Stimulated activated memory B cell treated with anti-CD40 and anti-IgM and Interleukin-4, amounts not matched to agents 10 μg/mL and 1 μg/mL and 100 μg/mL, for 72 hours (primary cell): ENCODE data around the gene POLR2E.
A peak's percentile ranks its signal among the peaks of the same experiment; 100 is the strongest.

Experiments used
- ATAC-seq: fragments of 150-1000 bp; cut with Tn5 transposase; 2 replicates; pipeline ENCODE4 v1.10.0; 2021
- H3K27ac Mint-ChIP-seq: one replicate; pipeline ENCODE4 v1.8.0; 2022; ENCODE audit warnings: mild to moderate bottlenecking, mixed read lengths
- H3K27me3 Mint-ChIP-seq: one replicate; pipeline ENCODE4 v1.8.0; 2022; ENCODE audit warnings: mixed read lengths
- H3K36me3 Mint-ChIP-seq: one replicate; pipeline ENCODE4 v1.8.0; 2022; ENCODE audit warnings: mixed read lengths
- H3K4me1 Mint-ChIP-seq: one replicate; pipeline ENCODE4 v1.8.0; 2022; ENCODE audit warnings: mixed read lengths
- H3K4me3 Mint-ChIP-seq: one replicate; pipeline ENCODE4 v1.8.0; 2022; ENCODE audit warnings: mild to moderate bottlenecking, moderate library complexity, mixed read lengths
- H3K9me3 Mint-ChIP-seq: one replicate; pipeline ENCODE4 v1.8.0; 2022; ENCODE audit warnings: mixed read lengths

POLR2E gene

GRCh38 chr19:1098177-1099051 is 3.2 kb upstream of the POLR2E start:
- H3K36me3 Mint-ChIP-seq = peaks cover 6% of the 10 kb centered on the region
- peaks cover 2% of the 10 kb centered on the region for H3K9me3 Mint-ChIP-seq
- H3K4me3 Mint-ChIP-seq = peak overlapping the region; percentile 16
- H3K4me1 Mint-ChIP-seq = peaks cover 82% of the 10 kb centered on the region
- ATAC-seq = no peak
- H3K27ac Mint-ChIP-seq = peak overlapping the region; percentile 63
- no peaks in the 10 kb centered on the region for H3K27me3 Mint-ChIP-seq

DNA sequence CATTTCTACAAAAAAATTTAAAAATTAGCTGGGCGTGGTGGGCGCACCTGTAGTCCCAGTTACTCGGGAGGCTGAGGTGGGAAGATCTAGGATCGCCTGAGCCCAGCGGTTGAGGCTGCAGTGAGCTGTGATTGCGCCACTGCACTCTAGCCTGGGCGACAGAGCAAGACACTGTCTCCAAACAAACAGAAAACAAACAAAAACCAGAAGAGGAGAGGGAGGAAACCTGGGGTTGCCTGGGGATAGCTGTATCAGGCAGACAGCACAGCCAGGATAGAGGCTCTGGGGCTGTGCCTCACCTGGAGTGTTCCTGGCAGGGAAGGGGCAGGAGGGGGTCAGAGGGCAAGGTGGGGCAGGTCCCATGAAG is 2.6 kb upstream of the POLR2E start:
- H3K4me3 Mint-ChIP-seq = no peak overlapping the region
- H3K27ac Mint-ChIP-seq = peak overlapping the region; percentile 63
- no peak for ATAC-seq
- peaks cover 2% of the 10 kb centered on the region for H3K9me3 Mint-ChIP-seq
- H3K36me3 Mint-ChIP-seq = peaks cover 12% of the 10 kb centered on the region
- H3K27me3 Mint-ChIP-seq = no peaks in the 10 kb centered on the region
- peaks cover 80% of the 10 kb centered on the region for H3K4me1 Mint-ChIP-seq

DNA sequence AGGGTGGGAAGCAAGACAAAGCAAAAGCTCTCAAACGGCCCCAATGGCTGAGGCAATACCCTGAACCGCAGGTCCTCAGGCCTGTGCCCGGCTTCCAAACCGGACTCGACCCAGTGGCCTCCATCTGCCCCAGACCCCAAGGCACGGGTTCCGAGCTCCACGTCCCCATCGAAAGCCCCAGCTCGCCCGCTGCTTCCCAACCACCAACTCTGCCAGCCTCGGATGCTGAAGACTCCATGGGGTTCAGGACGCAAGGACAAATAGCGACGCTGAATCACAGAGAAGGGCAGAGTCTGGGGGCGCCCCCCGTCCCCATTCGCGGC is 559 bp downstream of the POLR2E start:
- H3K9me3 Mint-ChIP-seq = no peaks in the 10 kb centered on the region
- peak overlapping the region; percentile 91 for H3K4me3 Mint-ChIP-seq
- peaks cover 18% of the 10 kb centered on the region for H3K36me3 Mint-ChIP-seq
- peaks cover 65% of the 10 kb centered on the region for H3K4me1 Mint-ChIP-seq
- peak overlapping the region; percentile 87 for H3K27ac Mint-ChIP-seq
- H3K27me3 Mint-ChIP-seq = no peaks in the 10 kb centered on the region
- no peak for ATAC-seq

GRCh38 chr19:1093811-1094553 is 1.2 kb downstream of the POLR2E start:
- H3K9me3 Mint-ChIP-seq = no peaks in the 10 kb centered on the region
- peak overlapping the region; percentile 91 for H3K4me3 Mint-ChIP-seq
- no peak for ATAC-seq
- H3K27ac Mint-ChIP-seq = peak overlapping the region; percentile 87
- H3K36me3 Mint-ChIP-seq = peaks cover 23% of the 10 kb centered on the region
- H3K4me1 Mint-ChIP-seq = peaks cover 64% of the 10 kb centered on the region
- H3K27me3 Mint-ChIP-seq = no peaks in the 10 kb centered on the region

GRCh38 chr19:1093330-1093729 is 1.8 kb downstream of the POLR2E start:
- H3K27ac Mint-ChIP-seq = no peak overlapping the region
- peaks cover 64% of the 10 kb centered on the region for H3K4me1 Mint-ChIP-seq
- no peaks in the 10 kb centered on the region for H3K9me3 Mint-ChIP-seq
- H3K4me3 Mint-ChIP-seq = peak overlapping the region; percentile 91
- peaks cover 25% of the 10 kb centered on the region for H3K36me3 Mint-ChIP-seq
- no peak for ATAC-seq
- H3K27me3 Mint-ChIP-seq = no peaks in the 10 kb centered on the region

GRCh38 chr19:1091544-1092175 is 3.5 kb downstream of the POLR2E start:
- no peak for ATAC-seq
- peaks cover 33% of the 10 kb centered on the region for H3K36me3 Mint-ChIP-seq
- no peak overlapping the region for H3K27ac Mint-ChIP-seq
- no peaks in the 10 kb centered on the region for H3K27me3 Mint-ChIP-seq
- H3K9me3 Mint-ChIP-seq = no peaks in the 10 kb centered on the region
- peaks cover 67% of the 10 kb centered on the region for H3K4me1 Mint-ChIP-seq
- no peak overlapping the region for H3K4me3 Mint-ChIP-seq

DNA sequence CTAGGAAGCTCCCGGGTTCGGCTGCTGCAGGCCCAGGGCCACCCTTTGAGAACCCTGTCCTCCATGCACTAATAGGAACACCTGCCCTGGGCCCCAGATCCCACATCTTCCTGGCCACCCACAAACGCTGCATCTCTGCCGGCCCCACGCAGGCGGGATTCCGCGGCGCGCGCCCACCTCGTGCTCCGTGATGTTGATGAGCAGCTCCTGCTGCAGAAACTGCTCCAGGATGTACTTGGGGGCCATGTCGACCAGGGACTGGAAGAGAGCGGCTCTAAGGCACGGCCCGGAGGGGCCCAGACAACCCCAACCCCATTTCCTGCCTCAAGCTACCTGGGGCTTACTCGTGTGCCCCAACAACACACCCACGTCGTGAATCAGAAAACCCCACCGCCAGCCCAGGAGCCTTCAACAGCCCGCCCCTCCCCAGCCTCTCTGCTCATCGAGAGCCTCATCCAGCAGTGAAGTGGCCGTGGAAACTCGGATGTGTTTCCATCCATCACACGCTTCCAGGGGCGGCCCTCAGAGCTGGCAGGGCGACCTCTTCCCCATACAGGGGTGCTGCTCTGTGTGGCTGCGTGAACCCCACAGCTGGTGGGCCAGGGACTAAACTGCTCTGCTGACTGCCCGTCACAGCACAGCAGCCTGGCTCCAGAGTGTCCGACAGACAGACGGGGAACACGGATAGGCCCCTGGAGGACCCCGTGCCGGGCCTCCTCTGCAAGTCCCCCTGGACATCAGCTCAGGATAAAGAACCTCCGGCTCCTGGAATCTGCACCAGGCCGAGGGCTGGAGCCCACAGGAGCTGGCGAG is 4.2 kb downstream of the POLR2E start:
- Mint-ChIP-seq H3K27me3 (no peaks in the 10 kb centered on the region), H3K4me3 (no peak overlapping the region), H3K4me1 (peaks cover 65% of the 10 kb centered on the region), H3K27ac (no peak overlapping the region), H3K36me3 (peaks cover 33% of the 10 kb centered on the region), H3K9me3 (no peaks in the 10 kb centered on the region)
- no peak for ATAC-seq

DNA sequence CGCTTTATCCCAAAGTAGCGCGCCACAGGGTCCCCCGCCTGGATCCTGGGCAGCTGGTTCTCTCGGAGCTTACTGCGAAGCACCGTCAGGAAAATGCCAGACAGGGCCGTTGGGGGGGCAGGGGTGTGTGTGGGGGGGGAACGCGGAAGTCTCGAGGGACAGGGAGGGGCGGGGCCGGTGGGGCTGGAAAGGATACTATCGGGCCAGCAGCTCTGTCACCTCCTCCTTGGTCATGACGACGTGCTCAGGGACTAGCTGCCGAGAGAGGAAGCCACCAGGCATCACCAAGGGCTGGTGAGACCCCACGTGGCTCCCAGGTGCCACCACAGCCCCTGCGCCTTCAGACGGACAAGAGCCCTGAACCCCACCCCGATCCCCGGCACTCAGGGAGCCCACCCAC is 5.3 kb downstream of the POLR2E start:
- H3K36me3 Mint-ChIP-seq = peaks cover 42% of the 10 kb centered on the region
- H3K4me1 Mint-ChIP-seq = peaks cover 65% of the 10 kb centered on the region

DNA sequence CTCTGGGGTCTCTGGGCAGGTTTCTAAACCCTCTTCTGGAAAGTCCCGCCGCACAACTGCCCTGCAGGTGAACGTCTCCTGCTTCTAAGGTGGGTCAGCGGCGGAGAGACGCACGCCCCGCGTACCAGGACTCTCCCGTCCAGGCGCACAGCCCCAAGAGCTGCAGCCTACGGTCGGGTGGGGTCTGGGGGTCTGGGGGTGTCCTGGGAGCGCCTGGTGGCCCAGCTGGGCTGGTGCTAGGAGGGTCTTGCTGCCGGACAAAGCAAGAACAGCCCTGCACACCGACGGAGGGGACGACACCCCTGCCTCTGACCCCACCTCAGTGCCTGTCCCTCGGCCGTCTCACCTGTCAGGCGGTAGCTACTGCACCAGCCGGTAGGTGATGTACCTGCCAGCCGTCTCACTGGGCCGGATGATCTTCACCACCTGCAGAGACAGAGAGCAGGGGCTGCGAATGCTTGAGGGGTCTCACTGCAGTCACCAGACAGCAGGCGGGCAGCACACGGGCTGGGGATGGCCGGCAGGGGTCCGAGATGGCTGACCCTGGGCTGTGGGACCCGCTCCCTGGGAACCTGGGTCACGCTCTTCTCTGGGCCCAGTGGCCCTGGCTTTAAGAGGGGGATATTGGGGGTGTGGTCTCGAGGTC is 5.9 kb downstream of the POLR2E start:
- ATAC-seq = no peak
- Mint-ChIP-seq H3K27ac (peak overlapping the region; percentile 77), H3K9me3 (no peaks in the 10 kb centered on the region), H3K27me3 (no peaks in the 10 kb centered on the region), H3K4me1 (peaks cover 65% of the 10 kb centered on the region), H3K36me3 (peaks cover 48% of the 10 kb centered on the region), H3K4me3 (no peak overlapping the region)

More for the DNA sequence above, 5.3 kb downstream of the POLR2E start:
- no peaks in the 10 kb centered on the region for H3K9me3 Mint-ChIP-seq
- ATAC-seq = no peak
- H3K27ac Mint-ChIP-seq = peak overlapping the region; percentile 77
- no peaks in the 10 kb centered on the region for H3K27me3 Mint-ChIP-seq
- no peak overlapping the region for H3K4me3 Mint-ChIP-seq

GRCh38 chr19:1088416-1089010 is 6.7 kb downstream of the POLR2E start:
- Mint-ChIP-seq H3K4me1 (peaks cover 65% of the 10 kb centered on the region), H3K27ac (peak overlapping the region; percentile 77), H3K36me3 (peaks cover 55% of the 10 kb centered on the region), H3K9me3 (no peaks in the 10 kb centered on the region), H3K4me3 (peak overlapping the region; percentile 25), H3K27me3 (no peaks in the 10 kb centered on the region)
- peak; percentile 7 for ATAC-seq

DNA sequence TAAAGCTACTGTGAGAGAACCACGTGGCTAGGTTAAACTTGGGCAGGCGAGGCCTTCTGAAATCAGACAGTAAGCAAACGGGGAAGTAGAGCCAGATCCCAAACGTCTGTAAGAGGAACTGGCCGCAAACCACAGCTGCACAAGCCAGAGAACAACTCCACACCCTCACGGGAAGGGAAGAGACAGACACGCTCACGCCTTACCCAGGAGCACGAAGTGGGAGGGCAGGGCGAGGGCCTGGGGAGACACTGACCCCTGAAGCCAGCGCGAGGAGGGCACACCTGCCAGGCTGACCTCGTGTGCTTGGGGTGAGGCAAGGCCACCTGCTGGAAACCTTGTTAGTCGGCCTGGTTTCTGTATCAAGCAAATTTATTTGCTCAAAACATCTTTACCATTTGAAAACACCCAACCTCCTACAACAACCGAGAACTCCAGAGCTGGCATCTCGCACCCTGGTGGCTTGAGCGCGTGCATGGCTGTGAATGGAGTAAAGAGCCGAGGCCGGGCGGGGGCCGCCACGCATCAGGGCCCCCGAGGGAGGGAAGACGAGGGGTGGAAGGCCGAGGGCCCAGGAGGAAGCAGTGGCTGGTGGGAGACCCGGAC is 7.3 kb downstream of the POLR2E start:
- H3K4me3 Mint-ChIP-seq = peak overlapping the region; percentile 25
- no peaks in the 10 kb centered on the region for H3K9me3 Mint-ChIP-seq
- H3K4me1 Mint-ChIP-seq = peaks cover 64% of the 10 kb centered on the region
- H3K36me3 Mint-ChIP-seq = peaks cover 55% of the 10 kb centered on the region
- H3K27ac Mint-ChIP-seq = peak overlapping the region; percentile 77
- H3K27me3 Mint-ChIP-seq = no peaks in the 10 kb centered on the region
- peak; percentile 72 for ATAC-seq

DNA sequence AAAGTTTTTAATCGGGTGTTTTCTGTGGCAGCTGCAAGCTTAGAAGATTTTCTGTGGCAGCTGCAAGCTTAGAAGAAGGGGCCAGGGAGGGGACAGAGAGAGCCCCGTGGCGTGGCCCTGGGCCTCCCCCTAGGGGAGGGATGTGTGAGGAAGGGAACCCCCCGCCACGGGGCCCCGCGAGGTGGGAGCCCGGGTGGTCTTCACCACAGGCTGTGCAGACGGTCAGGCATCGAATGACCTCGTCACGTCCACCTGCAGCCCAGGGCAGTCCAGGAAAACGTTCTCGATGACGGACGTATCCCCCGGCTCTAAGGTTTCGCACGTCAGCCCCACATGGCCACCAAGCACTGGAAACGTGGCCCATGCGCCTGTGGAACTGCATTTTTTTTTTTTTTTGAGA is 8.6 kb downstream of the POLR2E start:
- H3K4me3 Mint-ChIP-seq = no peak overlapping the region

DNA sequence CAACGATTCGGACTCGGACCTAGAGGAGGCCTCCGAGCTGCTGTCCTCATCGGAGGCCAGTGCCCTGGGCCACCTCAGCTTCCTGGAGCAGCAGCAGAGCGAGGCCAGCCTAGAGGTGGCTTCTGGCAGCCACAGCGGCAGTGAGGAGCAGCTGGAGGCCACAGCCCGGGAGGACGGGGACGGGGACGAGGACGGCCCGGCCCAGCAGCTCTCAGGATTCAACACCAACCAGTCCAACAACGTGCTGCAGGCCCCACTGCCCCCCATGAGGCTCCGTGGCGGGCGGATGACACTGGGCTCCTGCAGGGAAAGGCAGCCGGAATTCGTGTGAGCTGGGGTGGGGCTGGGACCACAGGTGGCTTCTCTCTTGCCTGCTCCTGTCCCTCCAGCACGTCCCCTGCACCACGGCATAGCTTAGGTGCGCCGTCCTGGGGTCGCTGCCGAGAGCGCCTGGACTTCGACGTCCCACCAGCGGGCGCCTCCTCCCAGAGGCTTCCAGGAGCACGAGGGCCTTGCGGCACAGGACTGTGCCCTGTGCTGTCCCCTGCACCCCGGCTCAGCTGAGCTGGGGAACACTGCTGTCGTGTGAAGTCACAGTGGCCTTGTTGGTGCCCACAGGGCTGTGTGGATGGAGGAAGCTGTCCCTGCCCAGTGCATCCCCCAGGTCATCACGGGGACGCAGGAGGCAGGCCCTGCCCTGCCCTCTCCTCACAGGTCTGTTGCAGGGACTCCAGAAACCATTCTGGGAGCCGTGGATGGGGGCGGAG is 9.3 kb downstream of the POLR2E start:
- Mint-ChIP-seq H3K9me3 (no peaks in the 10 kb centered on the region), H3K4me3 (peak overlapping the region; percentile 32), H3K4me1 (peaks cover 75% of the 10 kb centered on the region), H3K27ac (peak overlapping the region; percentile 82), H3K36me3 (peaks cover 70% of the 10 kb centered on the region), H3K27me3 (no peaks in the 10 kb centered on the region)
- ATAC-seq = no peak

More for the DNA sequence above, 8.6 kb downstream of the POLR2E start:
- no peaks in the 10 kb centered on the region for H3K9me3 Mint-ChIP-seq
- ATAC-seq = no peak
- H3K27me3 Mint-ChIP-seq = no peaks in the 10 kb centered on the region
- H3K27ac Mint-ChIP-seq = peak overlapping the region; percentile 82
- peaks cover 63% of the 10 kb centered on the region for H3K36me3 Mint-ChIP-seq
- H3K4me1 Mint-ChIP-seq = peaks cover 72% of the 10 kb centered on the region
